ENCODE results near the gene CDAN1.

GRCh38 chr15:42782716-42783115 is 45.8 kb upstream of the CDAN1 start:
- TF ChIP-seq POLR2A (IDR thresholded peaks at IDR 0.05; ENCODE audit: low read depth) (no peak), CTCF (IDR thresholded peaks at IDR 0.05) (no peak)
